Daoy (cell line): ENCODE results near the gene RNFT2. TPM values are rescaled to one million over a fixed set of nuclear protein-coding genes. Genes with fewer than 3 reads are reported as not detected.
"Not testable (repeated sequence)": the region's sequence is repeated elsewhere in the genome, so short reads cannot be mapped to it uniquely, and the experiment has no call there.

Experiments
- DNase-seq: peaks from one replicate; pipeline ENCODE4 v3.0.0-alpha.2; 2015; ENCODE audit warnings: low read depth
- total RNA-seq: library from RNA; depleted of rRNA; stranded (reverse); fragments of >200 nt; shearing (Covaris generic); gene quantifications from 2 replicates; pipeline ENCODE4 v1.2.3, GENCODE V29; 2014

RNFT2 gene
- total RNA-seq, 1 experiment from 2014 or later: 11.4 TPM

DNA sequence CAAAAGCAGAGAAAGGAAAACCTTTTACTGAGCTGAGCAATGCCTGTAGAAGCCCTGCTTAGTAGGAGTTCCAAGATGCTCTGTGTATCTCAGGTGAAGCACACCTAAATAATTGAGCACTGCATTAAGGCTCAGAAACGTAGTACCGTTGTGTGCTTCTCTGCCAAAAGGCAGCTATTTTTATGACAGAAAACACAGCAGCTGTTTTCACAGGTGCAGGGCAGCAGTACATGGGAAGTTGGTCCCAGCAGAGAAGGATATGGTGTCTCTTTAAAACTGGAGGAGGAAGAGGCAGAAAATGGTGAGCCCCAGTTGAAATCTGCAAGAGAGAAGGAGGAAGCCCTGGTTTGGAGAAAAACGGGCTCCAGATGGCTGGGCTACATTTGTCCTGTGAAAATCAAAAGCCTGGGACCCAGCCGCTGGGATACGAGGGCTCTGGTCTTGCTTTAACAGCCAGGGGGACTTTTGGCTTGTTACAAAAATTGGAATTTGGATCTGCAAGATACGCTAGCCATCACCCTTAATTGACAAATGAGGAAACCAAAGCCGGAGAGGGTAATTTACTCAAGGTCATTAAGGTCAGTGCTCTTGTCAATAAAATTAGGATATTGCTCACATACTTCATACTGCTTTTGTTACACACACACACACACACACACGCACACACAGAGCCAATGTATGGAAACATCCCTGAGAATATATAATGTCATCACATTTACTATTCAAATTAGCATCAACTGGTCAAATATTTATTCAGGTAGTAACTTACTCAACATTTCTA is 27.6 kb upstream of the RNFT2 start:
- DNase-seq: no peak

GRCh38 chr12:116712458-116713303 is 25.4 kb upstream of the RNFT2 start:
- no peak for DNase-seq

DNA sequence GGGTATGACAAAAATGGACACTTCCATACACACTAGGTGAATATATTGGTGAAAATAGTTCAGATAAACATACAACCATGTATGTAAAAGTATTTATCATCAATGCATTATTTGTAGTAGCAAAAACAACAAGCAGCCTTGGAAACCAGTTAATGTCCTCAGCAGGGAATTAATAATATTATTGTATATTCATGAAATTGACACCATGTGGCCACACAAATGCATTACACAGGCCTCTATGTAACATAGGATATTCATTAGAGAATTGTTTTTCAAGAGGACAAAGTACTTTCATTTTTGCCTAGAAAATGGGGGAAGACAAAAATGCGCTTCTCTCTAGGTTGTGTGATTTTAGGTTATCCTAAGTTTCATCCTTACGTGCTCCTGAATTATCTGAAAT is 24.6 kb upstream of the RNFT2 start:
- no peak for DNase-seq

GRCh38 chr12:116714175-116714574 is 23.9 kb upstream of the RNFT2 start:
- DNase-seq: no peak

- no peak for DNase-seq
Measured at GRCh38 chr12:116717466-116718437, 20.4 kb upstream of the RNFT2 start.

DNA sequence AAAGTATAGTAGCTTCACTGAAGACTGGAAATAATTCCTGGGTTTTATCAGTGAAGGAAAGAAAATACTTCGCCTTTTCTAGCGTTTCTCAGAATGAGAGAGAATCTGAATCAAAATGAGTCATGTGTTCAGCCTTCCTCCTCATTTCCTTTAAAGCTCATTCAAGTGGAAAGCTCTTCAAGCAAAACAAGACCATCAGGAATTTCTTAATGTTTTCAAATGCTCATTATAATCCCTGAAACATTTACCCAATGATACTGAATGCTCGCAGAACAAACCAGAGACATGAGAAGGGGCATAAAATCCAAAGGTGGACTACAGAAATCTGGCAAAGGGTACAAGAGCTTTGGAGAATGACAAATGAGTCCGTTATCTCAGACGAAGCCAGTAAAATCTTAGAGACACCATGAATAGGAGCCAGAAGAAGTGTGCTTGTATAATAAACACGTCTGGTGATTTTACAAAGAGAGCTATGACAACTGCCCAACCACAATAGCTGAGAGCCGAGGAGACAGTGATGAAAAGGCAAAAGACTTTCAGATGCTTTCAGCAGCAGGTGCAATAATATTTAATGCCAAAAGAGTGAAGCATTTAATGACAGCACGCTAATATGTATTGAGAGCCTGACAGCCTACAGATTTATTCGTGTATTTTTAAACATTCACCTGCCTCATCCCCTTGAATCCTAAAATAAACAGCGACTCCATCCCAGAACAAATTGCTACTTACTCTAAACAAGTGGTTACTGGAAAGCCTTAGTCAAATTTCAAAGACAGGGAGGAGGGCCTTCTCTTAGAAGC is 19.3 kb upstream of the RNFT2 start:
- no peak for DNase-seq

DNA sequence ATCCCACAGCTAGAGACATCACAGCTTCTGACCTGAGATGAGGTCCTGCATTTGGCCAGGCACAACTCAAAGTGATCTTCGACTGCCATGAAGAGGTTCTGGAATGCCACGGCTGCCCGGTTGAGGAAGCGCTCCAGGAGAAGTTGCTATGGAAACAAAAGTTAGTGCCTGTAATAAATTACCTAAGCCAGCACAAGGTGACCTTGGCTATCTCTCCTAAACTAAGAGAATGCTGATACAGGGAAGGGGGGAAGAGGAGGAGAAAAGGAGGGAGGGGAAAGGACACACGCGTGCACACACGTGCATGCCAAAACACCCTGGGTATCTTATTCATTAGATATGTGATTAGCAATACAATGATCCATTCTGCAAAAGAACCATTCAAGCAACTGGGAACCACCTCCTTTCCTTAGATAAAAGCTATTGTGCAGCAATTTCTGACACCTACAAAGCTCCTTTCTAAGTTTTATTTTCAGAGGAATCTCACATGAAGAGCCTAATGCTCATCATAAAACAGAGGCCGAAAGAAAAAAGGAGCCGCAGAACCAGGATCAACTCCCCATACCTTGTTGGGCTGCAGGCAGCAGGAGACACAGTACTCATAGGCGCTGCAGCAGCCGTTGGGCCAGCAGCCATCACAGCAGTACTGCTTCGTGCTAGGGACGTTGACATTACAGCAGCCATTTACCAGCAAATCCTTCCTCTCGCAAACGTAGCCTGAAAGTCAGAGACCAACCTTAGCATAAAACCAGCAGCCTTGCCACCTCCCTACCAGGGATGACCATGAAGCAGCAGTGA is 18.2 kb upstream of the RNFT2 start:
- DNase-seq: no peak

DNA sequence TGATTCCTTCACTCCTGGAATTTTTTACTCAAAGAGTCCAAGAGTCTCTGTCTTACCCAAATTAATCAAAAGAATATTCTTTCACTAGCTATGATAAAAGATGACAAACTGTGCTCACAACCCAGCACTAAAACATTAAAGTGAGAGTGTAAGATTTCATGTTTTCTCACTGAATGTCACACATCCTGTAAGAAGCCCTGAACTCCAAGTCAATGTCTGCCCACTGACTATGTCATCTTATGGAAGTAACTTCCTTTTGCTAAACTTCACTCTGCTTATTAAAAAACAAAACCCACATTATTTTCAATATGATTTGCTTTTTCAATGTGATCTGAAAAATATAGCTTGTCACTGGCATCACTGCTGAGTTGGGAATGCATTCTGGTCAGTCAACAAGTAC is 15.9 kb upstream of the RNFT2 start:
- no peak for DNase-seq

- DNase-seq: no peak
Measured at GRCh38 chr12:116726694-116727093, 11.4 kb upstream of the RNFT2 start.

DNA sequence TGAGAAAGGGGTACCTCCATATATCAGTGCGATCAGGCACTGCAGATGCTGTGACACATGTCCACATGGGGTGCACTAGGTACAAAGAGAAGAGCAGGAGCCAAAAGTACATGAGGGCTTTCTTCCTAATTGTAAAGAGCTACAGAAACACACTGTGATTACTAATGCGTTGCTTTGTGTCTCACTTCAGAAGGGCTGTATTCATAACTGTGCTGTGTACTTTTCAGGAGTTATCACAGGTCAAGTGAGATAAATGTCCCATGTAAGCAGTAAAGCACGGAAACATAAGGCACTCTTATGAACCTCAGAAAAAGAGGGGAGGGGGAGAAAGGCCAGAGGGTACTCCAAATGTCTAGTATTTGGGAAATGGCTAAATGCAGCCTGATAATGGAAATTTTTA is 10.9 kb upstream of the RNFT2 start:
- DNase-seq: no peak

DNA sequence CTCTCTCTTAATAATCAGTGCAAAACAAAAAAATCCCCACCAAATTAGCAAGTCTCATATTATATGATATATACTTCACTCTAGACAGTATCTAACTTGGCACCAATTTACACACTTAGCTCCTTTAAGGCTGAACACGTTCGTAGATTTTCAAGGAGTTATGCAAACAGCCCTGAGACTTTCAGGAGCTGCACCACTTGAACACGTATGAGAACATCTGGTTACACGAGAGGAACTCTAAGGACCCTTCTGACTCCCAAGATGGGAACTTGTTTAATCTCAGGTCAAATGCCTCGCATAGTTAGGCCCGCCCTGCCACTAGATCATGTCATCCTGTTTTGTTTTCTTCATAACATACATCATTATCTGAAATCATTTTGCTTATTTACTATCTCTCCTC is 10.2 kb upstream of the RNFT2 start:
- DNase-seq: no peak

- no peak for DNase-seq
Measured at GRCh38 chr12:116731801-116732200, 6.3 kb upstream of the RNFT2 start.

- DNase-seq: no peak
Measured at GRCh38 chr12:116734156-116734768, 3.9 kb upstream of the RNFT2 start.

GRCh38 chr12:116735084-116735483 is 3.0 kb upstream of the RNFT2 start:
- DNase-seq: no peak

- DNase-seq: no peak
Measured at GRCh38 chr12:116735951-116736599, 2.0 kb upstream of the RNFT2 start.

GRCh38 chr12:116736962-116737773 is 947 bp upstream of the RNFT2 start:
- peak; percentile 25 for DNase-seq

- no peak for DNase-seq
Measured at GRCh38 chr12:116739381-116739887, 1.3 kb downstream of the RNFT2 start.

DNA sequence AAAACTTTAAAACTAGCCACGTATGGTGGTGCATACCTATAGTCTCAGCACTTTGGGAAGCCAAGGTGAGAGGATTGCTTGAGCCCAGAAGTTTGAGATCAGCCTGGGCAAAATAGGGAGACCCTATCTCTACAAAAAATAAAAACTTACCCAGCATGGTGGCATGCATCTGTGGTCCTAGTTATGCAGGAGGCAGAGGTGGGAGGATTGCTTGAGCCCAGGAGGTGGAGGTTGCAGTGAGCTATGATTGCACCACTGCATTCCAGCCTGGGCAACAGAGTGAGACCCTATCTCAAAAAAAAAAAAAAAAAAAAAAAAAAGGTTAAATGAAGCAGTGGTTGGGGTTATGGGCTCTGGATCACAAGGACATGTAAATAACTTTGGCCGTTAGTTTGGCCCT is 4.7 kb downstream of the RNFT2 start:
- DNase-seq: not testable (repeated sequence)
